NCI-H146 treated with DMSO at 0.1 percent for 48 hours (cell line): ENCODE measurements around the gene DDX49.

Source experiments
- DNase-seq: peaks from one replicate; lab custom pipeline; 2025; ENCODE audit not compliant: unreplicated experiment; lab: John Stamatoyannopoulos, UW

The DDX49 gene

GRCh38 chr19:18972301-18972811 is 52.8 kb downstream of the DDX49 start:
- DNase-seq: no peak

GRCh38 chr19:18972851-18973250 is 53.3 kb downstream of the DDX49 start:
- DNase-seq: no peak

GRCh38 chr19:18975011-18975410 is 55.5 kb downstream of the DDX49 start:
- no peak for DNase-seq

- no peak for DNase-seq
These were observed 56.4 kb downstream of the DDX49 start for GRCh38 chr19:18975869-18976268.
